NCI-H526 (cell line): ENCODE results near the gene RABEP1.
"Not testable (repeated sequence)": the region's sequence is repeated elsewhere in the genome, so short reads cannot be mapped to it uniquely, and the experiment has no call there.

Experiments
- DNase-seq, 2 experiments: peaks; one replicate each; lab custom pipeline; 2025; lab: John Stamatoyannopoulos, UW

RABEP1 gene

DNA sequence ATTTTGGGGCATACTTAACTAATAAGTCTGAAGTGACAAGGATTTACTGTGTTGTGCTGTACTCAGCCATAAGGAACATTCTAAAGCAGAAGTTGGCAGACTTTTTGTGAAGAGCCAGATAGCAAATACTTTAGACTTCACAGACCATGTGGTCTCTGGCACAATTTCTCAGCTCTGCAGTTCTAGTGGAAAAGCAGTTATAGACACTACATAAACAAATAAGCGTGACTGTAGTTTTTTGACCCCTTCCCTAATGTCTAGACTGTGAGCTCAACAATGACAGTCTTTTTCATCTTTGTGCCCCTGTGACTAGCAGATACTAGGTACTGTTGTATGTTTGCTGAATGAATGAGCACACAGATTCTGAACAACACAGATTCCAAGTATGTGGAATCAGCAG, 142.8 kb downstream of the RABEP1 start:
- no peak for DNase-seq

DNA sequence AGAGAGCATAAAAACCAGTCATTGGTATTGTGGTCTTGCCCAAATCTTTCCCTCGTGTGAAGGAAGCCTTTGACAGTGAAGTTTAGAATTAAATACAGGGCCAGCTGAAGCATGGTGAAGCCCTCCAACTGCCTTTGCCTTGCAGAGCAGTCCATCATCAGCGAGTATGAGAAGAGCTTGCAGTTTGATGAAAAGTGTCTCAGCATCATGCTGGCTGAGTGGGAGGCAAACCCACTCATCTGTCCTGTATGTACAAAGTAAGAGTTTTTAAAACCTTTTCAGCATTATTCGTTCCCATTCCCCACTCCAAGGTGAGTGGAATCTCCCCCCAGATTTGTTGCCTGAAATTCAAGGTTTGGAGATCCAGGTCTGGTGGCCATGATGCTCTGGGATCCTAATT, 143.7 kb downstream of the RABEP1 start:
- no peak for DNase-seq

DNA sequence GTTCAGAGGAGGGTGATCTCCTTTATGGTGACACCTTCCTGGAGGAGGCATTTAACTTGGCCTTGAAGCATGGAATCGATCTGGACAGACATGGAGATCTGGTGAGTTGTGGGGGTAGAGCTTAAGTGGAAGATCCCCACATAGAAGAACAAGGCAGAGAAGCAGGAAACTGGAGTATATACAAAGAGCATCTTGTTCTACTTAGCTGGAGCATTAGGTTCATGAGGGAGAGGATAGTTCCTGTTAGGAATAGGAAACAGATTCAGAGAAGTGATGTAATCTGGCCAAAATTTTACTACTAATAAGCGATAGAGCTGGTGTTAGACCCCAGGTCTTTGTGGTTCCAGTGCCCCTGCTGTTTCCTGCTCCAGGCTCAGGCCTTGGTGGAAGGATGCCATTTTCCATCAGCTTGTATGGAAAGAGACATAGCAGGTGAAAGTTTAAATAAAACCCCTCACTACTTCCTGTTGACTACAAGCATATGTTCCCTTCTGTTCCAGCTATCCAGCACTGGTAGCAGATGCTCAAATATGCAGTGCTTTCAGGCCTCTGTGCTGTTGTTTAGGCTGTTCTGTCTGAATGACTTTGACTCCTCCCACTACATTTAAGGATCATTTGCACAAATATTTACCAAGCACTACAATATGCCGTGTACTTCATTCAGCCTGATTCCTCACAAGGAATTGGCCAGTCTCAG, 147.3 kb downstream of the RABEP1 start:
- DNase-seq: no peak

DNA sequence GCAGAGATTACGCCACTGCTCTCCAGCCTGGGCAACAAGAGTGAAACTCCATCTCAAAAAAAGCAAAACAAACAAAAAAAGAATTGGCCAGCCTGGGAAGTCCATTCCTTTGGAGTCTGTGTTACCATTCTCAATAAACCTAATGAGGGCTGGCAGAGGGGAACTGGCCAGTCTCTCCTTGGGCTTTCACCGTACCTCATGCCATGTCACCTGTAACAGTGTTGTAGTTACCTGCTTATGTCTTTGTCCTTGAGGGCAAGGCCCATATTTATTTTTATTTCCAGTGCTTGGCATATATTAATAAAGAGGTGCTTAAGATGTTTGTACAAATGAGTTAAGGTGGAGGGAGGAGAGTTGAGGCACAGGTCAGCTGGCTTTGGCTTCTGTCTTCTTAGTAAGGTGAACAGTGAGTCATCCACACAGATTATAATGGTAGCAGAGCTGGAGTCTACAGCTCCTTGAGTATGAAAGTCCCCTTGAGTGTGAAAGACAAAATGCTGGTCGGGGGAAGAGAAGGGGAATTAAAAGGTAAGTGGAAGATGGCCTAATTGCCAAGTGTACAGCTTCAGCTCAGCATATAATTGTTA, 148.4 kb downstream of the RABEP1 start:
- DNase-seq: no peak

DNA sequence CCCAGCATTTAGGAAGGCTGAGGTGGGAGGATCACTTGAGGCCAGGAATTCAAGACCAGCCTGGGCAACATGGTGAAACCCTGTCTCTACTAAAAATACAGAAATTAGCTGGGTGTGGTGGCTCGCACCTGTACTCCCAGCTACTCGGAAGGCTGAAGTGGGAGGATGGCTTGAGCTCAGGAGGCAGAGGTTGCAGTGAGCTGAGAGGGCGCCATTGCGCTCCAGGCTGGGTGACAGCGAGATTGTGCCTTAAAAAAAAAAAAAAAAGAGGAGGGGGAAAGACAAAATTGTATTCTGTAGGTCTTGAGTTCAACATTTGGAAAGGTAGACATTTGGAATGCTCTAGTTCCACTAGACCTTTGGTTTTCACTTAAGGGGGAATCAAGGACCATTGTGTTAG, 149.2 kb downstream of the RABEP1 start:
- not testable (repeated sequence) for DNase-seq

DNA sequence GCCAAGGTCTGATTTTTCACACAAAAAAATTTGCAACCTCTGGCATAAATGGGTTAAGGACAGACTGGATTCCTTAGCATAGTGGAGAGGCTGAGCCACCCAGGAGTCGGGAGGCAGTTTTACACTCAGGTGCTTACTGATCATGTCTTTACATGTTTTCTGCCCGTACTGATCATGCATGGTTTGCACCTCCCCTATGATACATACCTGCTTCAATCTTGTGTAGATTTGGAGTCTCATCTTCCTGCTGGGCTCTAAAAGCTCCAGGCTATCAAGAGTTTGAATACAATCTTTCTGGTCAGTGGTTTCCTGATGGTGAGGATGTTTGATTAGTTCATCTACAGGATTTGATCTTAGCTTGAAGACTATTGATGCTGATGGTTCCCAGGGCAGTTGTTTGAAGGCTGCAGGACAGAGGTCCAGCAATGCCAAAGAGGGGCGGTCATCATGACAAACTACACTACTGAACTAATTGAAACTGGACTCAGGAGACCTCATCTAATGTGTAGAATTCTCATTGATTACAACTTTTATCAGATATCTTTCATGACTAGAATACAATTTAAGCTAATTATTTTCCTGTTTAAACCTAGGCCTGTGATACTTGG, 150.0 kb downstream of the RABEP1 start:
- no peak for DNase-seq

DNA sequence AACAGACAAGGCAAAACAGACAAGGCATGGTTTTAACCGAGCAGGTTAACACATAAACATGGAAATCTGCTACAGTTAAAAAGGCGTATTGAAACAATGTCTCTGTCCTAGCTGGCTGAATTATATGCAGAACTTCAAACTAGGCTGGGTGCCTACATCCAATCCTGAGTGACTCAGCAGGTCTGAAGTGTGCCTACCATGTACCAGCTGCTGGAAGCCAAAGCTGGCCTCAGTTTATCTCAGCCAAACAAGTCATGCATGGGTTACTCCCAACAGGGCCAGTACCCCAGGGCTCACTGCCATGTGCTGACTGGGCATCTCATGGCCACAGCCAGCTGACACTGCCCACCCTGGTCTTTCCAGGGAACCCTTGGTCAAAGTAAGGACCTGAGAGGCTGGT, 152.9 kb downstream of the RABEP1 start:
- DNase-seq: no peak
